ENCODE data around the gene PXK.
"Not testable (repeated sequence)": the region's sequence is repeated elsewhere in the genome, so short reads cannot be mapped to it uniquely, and the experiment has no call there.

PXK gene

DNA sequence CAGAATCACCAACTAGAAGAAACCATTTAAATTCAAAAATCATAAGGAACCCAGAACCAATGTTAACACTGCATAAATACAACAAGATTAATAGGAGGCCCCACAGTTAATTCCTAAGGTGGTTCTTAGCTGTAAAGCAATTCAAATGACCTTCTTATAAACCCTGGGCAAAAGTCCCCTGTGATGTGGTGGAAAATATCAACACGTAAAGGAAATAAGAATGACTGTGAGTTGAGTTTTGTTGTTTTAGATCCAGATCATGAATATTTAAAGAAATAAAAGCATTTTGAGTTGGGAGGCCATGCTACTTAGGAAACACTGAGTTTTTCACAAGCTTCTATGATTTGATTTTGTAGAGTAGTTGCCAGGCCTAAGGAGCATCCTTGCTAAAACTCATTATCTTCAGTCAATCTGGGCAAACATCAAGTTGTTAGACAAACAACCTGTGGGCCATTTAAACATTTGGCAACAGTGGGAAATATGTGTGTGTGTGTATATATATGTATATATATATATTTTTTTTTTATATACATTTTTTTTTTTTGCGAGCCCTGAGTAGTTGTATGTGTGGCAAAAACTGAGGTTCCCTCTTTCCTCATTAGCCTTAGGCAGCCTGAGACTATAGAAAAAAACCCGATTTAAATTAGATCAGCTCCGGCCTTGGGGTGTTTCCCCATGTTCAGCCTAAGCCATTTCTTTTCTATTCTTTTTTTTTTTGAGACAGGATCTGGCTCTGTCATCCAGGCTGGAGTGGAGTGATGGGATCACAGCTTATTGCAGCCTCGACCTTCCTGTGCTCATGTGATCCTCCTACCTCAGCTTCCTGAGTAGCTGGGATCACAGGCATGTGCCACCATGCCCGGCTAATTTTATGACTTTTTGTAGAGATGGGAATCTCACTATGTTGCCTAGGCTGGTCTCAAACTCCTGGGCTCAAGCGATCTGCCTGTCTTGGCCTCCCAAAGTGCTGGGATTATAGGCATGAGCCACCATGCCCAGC lies 8.0 kb upstream of the PXK start:
- DNase-seq = no peak

DNA sequence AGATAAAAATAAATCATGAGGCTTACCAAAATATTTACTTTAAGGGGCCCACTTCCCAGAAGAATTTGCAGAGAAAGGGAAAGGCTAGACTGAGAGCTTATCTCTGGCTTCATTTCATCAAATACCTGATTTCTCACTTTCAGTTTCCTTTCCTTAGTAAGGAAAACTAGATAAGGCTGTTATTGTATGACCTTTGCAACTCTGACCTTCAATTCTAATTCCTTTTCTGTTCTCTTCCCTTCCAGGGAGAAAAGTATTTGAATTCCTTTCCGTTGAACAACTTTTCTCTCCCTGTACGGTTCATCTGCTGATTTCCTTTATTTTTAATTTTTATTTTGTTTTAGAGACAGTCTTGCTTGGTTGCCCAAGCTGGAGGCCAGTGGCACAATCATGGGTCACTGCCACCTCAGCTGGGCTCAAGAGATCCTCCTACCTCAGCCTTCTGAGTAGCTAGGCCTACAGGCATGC lies 7.1 kb upstream of the PXK start:
- no peak for DNase-seq

DNA sequence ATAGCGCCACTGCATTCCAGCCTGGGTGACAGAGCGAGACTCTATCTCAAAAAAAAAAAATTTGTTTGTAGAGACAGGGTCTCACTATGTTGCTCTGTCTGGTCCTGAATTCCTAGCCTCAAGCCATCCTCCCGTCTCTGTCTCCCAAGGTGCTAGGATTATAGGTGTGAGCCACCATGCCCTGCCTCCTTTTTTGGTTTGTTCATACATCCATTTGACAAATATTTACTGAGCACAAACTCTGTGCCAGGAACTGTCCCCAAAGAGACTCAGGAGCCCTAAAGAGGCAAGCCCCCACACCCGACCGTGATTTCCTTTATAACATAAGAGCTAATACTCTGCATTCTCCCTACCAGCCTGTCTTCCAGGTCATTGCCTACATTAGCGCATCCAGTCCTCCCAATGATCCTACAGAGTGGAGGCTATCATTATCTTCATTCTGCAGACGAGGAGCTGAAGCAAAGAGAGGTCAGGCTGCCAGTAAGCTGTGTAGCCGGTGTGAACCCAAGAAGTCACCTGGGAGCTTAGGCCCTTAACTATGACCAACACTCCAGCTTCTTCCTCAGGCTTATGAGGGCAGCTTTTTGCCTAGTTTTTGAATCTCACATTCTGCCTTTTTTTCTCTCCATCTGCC lies 6.3 kb upstream of the PXK start:
- DNase-seq = no peak

DNA sequence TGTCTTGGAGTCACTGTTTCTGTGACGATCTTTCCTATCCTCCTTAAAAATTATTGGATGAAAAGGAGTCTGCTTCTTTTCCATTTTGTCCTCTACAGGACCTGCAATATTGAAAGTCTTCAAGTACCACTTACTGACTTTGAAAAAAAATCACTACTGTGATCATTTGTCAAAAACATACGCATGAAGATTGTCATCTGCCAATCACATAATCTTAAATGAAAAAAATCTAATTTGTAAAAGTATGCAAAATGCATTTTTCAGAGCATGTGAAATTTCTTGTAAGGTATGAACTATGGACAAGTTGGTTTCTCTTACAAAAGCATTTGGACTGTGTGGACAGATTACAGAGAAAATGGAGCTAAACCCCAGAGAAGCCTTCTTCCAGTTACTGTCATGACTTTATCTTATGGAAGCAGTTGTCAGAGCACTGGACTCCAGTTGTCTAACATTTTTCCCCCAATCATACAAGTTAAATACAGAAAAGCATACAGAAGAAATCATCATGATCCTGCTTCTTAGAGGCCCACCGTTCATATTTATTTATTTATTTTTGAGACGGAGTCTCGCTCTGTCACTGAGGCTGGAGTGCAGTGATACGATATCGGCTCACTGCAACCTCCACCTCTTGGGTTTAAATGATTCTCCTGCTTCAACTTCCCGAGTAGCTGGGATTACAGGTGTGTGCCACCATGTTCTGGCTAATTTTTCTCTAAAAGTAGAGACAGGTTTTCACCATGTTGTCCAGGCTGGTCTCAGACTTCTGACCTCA lies 3.4 kb upstream of the PXK start:
- DNase-seq = no peak

DNA sequence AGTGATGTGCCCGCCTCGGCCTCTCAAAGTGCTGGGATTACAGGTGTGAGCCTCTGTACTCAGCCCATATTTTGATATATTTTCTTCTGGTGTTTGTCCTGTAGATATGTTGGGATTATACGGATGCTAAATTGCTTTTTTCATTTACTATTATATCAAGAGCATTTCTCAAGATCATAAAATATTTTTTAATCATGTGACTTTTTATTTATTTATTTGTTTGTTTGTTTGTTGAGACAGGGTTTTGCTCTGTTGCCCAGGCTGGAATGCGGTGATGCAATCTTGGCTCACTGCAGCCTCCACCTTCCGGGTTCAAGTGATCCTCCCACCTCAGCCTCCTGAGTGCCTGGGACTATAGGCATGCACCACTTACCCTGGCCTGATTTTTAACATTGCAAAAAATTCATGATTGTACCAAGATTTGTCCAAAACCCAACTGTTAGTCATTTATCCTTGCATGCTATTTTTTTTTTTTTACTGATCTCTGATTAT lies 2.7 kb upstream of the PXK start:
- DNase-seq = no peak

DNA sequence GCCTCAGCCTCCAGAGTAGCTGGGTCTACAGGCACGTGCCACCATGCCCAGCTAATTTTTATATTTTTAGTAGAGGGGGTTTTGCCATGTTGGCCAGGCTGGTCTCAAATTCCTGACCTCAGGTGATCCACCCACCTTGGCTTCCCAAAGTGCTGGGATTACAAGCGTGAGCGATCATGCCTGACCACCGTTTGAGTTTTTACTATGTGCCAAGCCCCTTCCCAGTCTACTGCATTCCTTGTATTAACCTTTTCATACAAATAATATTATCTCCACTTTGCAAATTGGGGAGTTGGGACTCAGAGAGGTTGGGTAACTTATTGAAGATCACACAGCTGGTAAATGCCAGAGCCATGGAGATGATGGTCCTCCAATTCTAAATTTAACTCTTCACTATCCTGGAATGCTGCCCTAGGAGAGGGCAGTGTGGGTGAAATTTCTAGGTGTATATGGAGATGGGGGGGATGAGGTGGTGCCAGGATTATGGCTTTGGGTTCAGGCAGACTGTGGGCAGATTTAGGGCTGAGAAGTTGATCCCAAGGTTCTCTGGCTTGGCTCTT lies 1.0 kb upstream of the PXK start:
- DNase-seq = no peak

DNA sequence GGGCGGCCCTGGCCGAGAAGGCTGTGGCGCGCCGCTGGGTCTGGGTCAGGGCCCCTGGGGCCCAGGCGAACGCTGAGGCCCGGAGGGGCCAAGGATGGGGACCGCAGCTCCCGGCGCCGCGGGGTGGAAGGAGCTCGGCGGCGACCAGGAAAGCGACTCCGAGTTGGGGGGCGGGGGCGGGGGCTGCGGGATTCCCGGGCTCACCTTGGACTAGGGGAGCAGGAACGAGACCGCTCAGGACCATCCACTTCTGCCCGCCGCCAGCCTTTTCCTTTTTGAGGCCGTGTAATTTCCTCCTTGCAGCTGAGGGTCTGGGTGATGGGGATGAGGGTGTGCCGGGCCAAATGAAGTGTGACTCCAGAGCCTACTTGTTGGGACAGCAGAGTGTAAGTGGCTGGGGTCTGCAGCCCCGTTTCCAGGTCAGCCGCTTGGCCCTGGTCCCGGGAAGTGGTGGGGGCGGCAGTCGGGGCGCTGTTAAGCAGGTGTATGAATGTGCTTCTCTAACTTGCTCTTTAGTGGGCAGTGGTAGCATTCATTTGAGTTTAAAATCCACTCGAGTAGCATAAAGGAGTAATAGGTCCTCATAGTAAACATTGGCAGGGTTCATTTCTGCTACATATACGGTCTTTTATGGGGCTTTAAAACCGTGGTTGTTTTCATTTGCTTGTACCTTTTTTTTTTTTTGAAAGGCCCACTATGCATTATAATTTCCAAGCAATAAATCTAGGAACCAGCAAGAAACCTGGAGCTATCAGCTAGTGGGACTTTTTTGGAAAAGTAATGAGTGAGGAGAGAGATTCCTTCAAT lies 717 bp downstream of the PXK start:
- DNase-seq = peak; percentile 32

DNA sequence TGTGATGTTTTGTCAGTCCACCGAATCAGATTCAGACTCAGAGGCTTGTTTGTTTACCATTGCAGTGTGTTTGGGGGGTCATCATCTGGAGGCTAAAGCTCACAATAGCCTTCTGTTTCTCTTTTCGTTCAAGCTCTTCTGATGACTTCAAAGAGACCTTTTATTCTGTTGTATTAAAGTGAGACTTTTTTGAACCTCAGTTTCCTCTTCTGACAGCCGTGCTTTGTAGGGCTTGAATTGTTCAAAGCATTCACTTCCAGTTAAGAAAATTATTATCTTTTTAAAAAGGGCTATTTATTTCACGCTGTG lies 1.3 kb downstream of the PXK start:
- no peak for DNase-seq

DNA sequence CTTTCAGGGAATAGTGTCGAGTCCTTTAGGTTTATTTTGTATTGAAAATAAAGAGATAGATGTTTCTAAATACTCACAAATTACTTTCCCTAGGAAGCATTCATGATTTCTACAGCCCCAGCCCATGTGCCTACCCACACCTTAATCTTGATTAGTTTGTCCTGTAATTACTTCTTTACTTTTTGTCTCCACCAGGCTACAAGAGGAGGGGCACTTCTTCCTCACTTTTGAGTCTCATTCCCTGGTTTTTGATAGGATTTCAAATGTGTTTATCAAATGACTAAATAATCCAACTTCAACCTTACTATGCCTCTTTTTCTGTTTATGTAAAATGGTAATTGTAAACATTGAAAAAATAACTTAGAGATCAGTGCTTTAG lies 1.8 kb downstream of the PXK start:
- DNase-seq = no peak

DNA sequence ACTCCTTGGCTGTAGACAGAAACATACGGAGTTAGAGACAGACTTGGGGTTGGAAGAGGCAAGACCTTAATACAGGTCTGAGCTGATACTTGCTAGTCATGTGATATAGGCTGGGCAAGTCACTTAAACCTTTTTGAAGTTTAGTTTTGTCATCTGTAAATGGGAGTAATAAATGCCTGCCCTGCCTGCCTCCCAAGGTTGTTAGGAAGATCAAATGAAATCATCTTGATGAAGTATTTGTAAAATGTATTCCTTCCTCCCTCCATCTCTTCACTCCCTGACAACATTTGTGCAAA lies 2.9 kb downstream of the PXK start:
- DNase-seq = no peak

DNA sequence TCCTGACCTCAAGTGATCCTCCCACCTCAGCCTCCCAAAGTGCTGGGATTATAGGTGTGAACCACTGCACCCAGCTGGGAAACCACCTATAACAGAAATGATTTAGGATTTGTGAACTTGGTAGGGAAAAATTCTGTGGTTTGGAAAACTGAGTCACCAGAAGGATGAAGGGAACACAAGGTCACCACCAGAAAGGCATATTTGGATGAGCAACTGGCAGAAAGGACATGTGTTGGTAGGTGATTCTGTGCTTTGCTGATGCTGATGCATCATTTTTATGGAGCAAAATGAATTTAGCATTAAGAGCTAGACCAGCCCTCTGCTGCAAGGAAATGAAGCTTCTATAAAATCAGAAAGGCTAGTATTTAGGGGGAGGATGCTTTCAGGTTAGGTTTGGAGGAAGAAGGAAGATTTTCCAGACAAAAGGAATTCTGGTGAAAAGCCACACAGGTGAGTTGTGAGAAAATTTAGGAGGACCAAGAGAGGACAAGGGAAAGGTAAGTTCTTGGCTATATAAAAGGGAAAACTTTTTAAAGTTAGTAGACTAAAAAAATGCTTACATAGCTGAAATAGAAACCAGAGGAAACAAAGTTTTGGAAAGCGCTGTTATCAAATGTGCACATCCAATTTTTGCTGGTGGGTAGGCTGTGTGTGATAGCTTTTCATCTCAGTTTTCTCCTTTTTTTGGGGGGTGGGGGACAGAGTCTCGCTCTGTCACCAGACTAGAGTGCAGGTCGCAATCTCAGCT lies 3.6 kb downstream of the PXK start:
- no peak for DNase-seq

DNA sequence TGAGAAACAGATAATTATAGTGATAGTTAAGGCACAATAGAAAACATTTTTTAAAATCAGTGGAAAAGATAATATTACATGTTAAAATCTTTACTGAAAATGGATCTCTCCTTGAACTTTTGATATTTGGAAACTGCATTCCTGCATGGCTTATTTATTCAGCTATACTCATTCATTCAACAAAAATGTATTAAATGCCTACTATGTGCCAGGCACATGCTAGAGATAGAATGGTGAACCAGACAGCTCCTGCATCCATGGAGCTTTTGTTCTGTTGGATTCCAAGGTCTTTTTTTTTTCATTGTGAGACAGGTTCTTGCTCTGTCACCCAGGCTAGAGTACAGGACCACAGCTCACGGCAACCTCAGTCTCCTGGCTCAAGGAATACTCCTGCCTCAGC lies 4.5 kb downstream of the PXK start:
- DNase-seq = no peak

DNA sequence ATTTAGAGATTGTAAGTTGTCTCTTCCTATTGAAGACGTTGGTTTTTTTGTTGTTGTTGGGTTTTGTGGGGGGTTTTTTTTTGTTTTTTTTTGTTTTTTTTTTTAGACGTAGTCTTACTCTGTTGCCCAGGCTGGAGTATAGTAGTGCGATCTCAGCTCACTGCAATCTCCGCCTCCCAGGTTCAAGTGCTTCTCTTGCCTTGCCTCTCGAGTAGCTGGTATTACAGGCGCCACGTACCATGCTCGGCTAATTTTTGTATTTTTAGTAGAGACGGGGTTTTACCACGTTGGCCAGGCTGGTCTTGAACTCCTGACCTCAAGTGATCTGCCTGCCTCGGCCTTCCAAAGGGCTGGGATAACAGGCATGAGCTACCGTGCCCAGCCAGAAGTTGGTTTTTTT lies 6.5 kb downstream of the PXK start:
- DNase-seq = not testable (repeated sequence)

DNA sequence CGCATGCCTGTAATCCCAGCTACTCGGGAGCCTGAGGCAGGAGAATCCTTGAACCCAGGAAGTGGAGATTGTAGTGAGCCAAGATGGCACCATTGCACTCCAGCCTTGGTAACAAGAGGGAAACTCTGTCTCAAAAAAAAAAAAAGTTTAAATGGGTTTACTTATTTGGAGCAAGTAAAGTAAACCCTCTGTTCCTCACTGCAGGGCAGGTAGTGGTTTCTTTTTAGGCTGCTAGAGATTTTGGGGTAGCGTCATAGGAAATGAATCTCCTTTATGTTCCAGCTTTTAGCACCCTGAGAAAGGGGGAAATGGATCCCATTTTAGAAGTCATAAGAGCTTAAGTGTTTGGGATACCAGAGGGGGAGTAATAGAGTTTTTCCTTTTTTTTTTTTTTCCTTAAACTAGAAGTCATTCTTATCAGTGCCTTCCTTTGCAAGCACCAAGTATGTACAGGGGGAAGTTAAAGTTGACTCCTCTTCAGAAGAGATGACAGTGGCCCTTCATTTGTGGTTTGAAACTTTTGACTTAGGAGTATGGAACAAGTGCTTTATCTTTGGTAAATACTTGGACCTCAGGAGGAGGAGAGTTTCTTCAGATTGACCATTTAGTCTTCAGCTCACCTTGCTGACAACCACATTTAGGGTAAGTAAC lies 8.0 kb downstream of the PXK start:
- DNase-seq = no peak

DNA sequence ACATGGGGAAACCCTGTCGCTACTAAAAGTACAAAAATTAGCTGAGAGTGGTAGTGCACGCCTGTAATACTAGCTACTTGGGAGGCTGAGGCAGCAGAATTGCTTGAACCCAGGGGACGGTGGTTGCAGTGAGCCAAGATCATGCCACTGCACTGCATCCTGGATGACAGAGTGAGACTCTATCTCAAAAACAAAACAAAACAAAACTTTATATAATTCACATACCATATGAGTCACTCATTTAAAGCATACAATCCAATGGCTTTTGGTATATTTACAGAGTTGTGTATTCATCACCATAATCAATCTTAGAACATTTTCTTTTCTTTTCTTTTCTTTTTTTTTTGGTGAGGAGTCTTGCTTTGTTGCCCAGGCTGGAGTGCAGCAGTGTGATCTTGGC lies 8.7 kb downstream of the PXK start:
- no peak for DNase-seq

DNA sequence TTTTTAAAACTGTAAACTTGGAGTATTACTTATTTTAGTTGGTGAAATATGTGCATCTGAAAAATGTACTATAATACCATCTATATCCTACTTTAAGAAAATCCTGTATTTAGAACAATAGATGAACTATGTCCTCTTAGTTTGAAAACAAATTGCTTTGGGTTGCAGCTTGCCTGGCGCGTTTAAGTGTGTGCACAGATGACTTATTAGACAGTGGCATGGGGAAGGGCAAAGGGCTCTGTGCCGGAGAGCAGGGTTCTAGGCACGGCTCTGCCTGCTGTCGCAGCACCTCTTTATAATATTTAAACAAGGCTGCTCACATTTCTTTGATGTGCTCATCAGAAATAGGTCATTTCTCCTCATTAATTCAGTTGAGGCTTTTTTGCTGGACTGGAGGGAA lies 10.0 kb downstream of the PXK start:
- no peak for DNase-seq

DNA sequence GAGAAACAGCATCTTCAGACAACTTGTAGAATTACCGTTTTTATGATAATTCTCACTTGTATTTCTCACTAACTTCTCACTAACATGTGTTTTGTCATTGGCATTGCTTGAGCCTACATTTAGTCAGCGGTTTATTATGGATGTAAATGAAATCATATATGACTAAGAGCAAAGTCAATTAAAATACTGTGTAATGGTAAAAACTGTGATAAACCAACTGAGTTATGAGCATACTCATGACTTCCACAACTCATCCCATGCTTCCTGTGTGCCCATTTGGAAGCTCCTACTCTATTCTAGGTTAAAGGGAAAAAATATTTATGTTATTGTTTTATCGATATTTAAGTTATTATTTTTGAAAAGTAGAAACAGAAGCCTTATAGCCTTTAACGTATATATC lies 12.8 kb downstream of the PXK start:
- DNase-seq = no peak

DNA sequence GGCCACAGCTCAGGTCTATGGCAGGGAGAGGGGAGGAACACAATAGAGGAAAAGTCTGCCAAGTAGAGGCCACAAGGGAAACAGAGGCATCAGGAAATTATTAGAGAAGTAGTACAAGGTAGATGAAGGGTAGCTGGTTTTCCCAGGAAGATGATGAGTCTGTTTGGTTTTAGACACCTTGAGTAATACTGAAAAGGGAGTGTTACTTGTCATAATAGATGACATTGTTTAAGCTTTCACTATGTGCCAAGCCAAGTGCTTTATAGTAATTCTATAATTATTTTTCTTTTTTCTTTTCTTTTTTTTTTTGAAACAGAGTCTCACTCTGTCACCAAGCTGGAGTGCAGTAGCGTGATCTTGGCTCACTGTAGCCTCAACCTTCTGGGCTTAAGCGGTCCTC lies 13.7 kb downstream of the PXK start:
- DNase-seq = no peak

DNA sequence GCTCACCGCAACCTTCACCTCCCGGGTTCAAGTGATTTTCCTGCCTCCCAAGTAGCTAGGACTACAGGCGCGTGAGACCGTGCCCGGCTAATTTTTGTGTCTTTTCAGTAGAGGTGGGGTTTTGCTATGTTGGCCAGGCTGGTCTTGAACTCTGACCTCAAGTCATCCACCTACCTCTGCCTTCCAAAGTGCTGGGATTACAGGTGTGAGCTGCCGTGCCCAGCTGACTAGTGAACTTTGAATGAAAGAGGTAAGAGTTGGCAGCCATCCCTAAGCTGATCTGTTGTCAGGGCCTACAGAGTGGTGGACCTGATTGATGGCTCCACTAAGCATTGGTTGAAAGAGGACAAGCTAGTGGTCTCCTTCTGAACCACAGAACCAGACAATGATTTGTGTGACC lies 15.3 kb downstream of the PXK start:
- no peak for DNase-seq

DNA sequence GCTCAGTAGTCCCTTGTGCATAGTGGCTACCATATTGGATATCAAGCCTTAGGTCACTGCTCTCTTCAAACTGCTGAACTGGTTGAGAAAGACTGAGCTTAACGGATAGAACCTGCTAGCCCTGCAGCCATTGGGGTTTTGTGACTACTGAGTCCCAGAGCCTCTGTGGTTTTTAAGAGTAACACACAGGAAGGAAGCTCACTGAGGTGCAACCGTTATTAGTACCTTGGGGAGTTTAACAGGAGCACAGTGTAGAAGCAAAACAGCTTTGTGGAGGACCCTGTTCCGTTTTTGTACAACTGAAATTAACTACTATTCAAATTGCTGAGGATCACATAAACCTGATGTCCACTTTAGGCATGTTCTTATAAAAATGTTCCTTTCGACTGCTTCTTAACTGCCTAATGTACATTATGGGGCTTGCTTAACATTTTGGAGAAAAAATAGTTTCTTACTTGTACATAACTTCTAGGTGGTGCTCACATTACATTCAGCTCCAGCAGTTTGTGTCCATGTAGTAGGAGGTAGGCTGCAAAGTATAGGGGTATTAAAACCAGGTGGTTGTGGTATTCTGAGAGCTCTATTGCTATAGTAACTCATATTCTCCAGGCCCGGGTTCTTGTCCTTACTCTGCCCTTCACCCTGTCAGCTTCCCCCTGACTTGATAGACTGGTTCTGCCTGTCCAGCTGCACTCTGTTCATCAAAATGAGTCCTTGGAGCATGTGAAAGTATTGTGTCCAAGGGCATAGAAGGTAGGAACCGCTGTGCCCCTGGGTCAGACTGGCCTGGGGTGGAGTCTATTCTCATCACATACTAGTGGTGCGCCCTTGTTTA lies 17.3 kb downstream of the PXK start:
- no peak for DNase-seq
